Measurements from ENCODE around the gene FRY.

FRY gene

DNA sequence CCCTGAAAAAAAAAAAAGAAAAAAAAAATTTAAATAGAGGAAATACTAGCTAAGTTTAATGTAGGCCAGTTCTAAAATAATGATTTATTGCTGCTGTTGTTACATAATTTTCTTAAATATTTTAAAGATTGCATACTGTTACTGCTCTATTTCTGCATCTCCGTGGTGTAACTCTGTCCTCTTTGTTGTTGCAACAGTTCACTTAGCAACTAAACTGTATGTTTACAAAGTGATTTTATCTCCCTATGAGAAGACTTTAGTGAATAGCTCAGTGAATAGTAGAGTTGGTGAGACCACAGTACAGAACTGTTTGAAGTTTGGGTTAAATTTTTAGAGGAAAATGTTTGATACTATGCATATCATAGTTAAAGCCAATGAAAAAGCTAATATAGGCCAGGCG lies 303.1 kb downstream of the FRY start:
- no peak for TF ChIP-seq ZNF274 (IDR thresholded peaks at IDR 0.05; ENCODE audit: low read depth, low read length)
- no peak overlapping the region for H3K4me3 ChIP-seq (ENCODE audit: low read length)

GRCh38 chr13:32340914-32341313 lies 309.3 kb downstream of the FRY start:
- H3K4me3 ChIP-seq (ENCODE audit: low read length) = no peak overlapping the region
- no peak for TF ChIP-seq ZNF274 (IDR thresholded peaks at IDR 0.05; ENCODE audit: low read depth, low read length)

GRCh38 chr13:32347651-32348050 lies 316.1 kb downstream of the FRY start:
- TF ChIP-seq ZNF274 (IDR thresholded peaks at IDR 0.05; ENCODE audit: low read depth, low read length) = no peak
- H3K4me3 ChIP-seq (ENCODE audit: low read length) = no peak overlapping the region
